GM03348 (cell line): ENCODE results near the gene CCDC9B.

ENCODE experiments used
- DNase-seq: peaks from one replicate; pipeline ENCODE4 v3.0.0; 2012; ENCODE audit warnings: low spot score

CCDC9B gene

DNA sequence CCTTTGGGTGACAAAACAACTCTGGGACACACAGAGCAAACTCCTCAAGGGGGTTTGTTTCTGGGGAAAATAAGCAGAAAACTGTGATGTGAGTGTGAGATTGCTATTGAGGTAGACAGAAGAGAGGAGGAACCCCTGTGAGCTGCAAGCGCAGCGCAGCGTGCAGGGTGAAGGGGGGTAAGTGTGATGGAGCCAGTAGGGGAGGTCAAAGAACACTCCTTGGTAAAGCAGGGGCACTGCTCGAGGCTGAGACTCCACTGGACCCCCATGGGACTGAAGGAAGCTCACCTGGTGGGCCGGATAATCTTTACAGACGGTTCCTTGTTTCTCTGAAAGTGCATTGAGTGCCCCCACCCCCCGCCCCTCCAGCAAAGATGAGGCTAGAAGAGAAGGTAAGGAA is 9.7 kb downstream of the CCDC9B start:
- no peak for DNase-seq

GRCh38 chr15:40330368-40330836 is 10.3 kb downstream of the CCDC9B start:
- peak; percentile 45 for DNase-seq

GRCh38 chr15:40329804-40330203 is 10.9 kb downstream of the CCDC9B start:
- no peak for DNase-seq

- no peak for DNase-seq
These were observed 12.0 kb downstream of the CCDC9B start for GRCh38 chr15:40328751-40329150.

- DNase-seq: peak; percentile 47
These were observed 12.6 kb downstream of the CCDC9B start for GRCh38 chr15:40328176-40328575.

- no peak for DNase-seq
These were observed 13.3 kb downstream of the CCDC9B start for GRCh38 chr15:40327457-40327856.

DNA sequence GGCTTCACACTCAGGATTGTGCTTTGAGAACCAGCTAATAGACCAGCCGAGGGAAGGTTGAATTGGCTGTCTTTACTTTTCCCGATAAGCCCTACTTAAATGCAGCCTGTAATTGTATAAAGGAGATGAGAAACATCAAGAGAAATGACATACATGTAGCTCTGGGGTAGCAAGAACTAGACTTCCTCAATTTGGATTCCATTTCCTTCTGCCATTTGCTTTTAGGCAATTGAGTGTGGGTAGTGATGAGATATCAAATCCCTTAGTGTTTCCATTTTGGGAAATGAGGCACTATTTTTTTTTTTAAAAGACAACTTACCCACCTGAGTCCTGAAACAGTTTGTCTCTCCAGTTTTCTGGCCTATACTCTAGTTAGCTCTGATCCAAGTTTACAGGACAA is 15.0 kb downstream of the CCDC9B start:
- DNase-seq: no peak

GRCh38 chr15:40325188-40325587 is 15.6 kb downstream of the CCDC9B start:
- no peak for DNase-seq

DNA sequence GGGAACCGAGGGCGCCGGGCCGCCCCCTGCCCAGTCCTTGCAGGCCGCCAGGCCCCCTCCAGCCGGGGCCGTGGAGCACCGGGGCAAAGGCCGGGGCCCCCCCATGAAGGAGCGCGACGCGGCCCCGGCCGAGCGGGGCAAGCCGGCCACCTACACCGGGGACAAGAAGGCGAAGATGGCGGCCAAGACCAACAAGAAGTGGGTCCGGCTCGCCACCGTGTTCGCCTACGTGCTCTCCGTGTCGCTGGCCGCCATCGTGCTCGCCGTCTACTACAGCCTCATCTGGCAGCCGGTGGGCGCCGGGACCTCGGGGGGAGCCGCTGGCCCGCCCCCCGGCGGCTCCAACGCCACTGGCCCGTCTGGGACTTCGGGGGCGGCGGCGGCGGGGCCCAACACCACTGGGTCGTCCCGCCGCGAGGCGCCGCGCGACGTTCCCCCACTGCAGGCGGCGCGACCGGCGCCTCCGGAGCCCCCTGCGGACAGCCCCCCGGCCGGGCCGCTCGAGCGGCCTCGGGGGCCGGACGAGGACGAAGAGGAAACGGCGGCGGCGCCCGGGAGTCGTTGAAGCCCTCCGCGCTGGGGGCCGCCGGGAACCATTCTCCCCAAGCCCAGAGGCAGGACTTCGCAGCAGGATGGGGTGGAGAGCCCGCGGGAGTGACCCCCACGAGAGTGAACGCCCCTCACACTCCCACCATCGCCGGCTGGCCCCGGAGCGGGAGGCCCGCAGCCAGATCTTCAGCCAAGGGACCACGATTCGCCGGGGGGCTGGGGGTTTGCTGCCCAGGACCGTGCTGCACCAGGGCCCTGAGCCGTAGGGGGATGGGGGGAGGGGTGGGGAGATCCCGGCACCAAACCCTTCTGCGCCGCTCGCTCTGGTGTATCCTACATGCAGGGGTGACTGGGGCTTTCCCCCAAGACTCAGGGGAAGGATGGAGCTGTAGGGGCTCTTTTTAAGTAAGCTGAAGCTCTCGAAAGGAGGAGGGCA is 16.5 kb downstream of the CCDC9B start:
- DNase-seq: peak; percentile 44

GRCh38 chr15:40323239-40323952 is 17.3 kb downstream of the CCDC9B start, which contains the start of gene INAFM2:
Gene INAFM2 (plus strand): TSS chr15:40323692. CDS start chr15:40324056, 364 bp downstream.
- DNase-seq: peak; percentile 96

GRCh38 chr15:40322531-40323238 is 18.1 kb downstream of the CCDC9B start:
- DNase-seq: no peak

DNA sequence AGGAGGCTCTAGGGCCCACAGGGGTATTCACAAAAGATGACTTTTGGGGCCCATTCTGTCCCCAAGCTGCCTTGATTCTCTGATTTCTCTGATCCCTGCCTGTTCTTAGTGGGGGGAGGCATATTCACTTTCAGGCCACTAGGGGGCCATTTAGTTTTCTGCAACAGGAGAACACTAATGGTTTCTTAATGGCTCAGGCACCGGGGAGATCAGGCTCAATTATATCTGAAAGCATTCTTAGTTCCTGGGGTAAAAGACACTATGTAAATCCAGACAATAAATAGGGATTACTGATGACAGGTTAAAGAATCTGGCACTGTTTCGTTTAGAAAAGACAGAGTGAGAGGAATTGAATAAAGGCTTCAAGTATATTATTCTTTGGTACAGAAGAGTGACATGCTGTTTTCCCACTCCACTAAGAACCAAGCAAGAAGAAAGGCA is 19.8 kb downstream of the CCDC9B start:
- peak; percentile 82 for DNase-seq

GRCh38 chr15:40320409-40320808 is 20.3 kb downstream of the CCDC9B start:
- no peak for DNase-seq

DNA sequence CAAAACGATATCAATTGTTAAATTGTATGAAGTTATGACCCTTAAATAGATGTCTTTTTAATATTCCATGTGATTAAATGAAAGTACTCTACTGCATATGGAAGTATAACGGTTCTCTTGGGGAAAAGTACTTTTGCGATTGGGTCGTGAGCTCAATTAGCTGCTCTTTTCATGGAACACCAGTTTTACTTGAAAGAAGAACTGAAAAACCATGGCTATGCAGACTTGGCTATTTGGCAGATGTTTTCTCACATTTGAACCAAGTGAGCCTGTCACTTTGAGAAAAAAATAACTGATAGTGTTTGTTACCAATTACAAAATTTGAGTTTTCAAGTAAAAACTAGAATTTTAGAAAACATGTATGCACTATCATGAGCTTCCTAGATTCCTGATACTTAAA is 23.2 kb downstream of the CCDC9B start:
- no peak for DNase-seq

DNA sequence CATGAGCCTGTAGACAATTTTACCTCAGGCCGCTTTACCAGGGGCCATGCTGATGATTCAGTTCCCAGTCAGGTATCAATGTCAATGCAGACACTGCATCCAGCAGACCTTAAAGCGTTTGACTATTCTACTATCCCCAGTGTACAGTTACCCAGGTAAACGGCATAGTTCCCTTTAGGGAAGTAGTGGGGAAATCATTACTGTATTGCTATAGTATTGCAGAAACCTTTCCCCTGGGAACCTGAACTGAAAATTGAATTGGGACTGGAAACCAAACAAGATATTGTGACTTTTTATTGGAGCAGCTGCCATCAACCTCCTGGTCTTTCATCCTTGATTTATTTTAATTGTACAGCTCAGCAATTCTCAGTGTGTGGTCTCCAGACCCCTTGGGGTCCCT is 23.8 kb downstream of the CCDC9B start:
- no peak for DNase-seq

DNA sequence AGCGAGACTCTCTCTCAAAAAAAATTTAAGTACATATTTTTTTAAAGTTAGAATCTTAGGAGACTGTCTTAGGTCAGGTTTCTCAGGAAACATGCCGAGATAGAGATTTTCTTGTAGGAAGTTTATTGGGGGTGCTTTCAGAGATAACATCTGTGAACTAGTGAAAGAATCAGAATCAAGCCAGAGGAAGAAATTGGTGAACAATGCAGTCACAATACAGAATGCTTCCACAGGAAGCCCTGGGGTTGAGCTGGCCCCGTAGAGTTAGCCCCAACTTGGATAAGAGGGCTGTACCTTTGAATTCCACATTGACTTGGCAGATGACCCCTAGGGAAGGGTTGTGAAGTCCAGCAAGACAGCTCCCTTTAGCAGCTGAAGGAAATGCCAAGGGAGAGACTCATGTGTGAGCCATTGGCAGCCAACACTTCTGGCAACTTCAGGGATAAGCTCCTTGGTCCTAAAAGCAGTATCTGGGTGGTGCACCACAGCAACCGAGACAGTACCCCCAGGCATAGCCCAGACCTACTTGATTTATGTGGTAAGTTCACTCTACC is 25.9 kb downstream of the CCDC9B start:
- DNase-seq: peak; percentile 76

DNA sequence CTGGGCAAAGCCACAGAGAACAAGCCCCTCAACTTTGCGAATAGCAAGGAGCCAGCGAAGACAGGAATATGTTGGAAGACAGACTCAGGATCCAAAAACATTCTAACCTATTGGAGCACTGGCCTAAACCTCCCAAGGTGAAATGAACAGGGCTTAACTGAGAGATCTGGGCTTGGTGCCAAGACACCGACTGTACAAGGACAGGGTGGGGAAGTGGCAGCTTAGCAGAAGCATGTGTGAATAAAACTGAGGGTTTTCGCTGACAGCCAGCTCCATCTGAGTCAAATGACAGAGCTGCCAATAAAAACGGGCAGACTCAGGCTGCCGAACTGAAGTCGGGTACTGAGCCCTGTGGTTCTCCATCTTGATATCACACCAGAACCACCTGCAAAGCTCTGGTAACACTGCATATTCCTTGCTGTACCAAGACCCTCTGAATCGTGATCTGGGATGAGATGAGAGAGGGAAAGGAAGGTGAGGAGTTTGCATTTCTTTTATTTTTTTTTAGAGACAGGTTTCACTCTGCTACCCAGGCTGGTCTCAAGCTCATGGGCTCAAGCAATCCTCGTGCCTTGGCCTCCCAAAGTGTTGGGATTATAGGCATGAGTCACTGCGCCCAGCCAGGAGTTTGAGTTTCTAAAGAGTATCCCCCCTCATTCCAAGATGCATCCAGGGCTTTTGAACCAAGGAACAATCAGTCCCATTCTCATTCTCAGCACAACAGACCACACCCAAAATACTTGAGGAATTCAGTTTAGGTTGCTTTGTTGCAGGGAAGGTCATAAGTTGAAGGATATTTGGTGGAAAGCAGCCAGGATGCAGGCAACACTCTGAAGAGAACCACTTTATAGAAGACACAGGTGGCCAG is 27.0 kb downstream of the CCDC9B start:
- peak; percentile 48 for DNase-seq

DNA sequence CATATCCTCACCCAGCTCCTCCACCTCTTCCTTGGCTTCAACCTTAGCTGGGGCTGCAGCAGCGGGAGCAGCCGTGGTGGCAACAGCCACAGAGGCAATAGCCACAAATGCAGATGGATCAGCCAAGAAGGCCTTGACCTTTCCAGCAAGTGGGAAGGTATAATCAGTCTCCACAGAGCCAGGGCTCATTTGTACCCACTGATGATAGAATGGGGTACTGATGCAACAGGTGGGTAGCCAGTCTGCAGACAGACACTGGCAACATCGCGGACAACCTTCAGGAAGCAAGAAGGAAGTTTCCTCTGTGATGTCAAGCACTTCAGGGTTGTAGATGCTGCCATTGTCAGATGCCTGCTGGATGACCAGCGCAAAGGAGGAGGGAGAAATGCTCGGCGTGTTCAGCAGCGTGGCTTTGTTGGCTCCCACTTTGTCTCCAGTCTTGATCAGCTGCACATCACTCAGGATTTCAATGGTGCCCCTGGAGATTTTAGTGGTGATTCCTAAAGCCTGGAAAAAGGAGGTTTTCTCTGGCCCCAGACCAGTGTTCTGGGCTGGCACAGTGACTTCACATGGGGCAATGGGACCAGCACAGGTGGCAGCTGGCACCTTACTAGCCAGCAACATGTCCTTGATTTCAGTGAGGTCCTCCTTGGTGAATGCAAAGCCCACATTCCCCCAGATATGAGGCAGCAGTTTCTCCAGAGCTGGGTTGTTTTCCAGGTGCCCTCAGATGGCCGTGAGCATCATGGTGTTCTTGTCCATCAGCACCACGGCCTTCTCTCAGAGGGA is 28.2 kb downstream of the CCDC9B start:
- DNase-seq: no peak

- DNase-seq: no peak
These were observed 29.7 kb downstream of the CCDC9B start for GRCh38 chr15:40310993-40311392.
